GM12872 (cell line): ENCODE data around the gene TRMT44.

ENCODE experiments used
- TF ChIP-seq, protein P1 (sequence below): IDR thresholded peaks from 3 replicates; pipeline ENCODE4 v1.5.1; 2011; ENCODE audit warnings: low read depth, mild to moderate bottlenecking, low read length, moderate library complexity; ENCODE audit not compliant: insufficient read depth

TRMT44 gene

DNA sequence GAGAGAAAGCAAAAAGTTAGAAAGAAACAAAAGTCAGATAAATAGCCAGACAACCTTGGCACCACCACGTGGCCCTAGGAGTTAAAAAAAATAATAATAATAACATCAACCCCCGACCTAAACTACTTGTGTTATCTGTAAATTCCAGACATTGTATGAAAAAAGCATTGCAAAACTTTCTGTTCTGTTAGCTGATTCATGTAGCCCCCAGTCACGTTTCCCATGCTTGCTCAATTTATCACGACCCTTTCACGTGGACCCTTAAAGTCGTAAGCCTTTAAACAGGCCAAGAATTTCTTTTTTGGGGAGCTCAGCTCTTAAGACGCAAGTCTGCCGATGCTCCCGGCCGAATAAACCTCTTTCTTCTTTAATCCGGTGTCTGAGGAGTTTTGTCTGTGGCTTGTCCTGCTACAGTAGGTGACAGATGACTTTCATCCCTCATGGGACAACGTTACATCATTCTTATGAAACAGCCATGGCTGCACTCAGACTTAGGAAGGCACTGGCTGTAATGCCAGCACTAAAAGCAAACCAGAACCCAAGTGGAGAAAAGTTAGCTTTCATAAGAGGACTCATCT lies 574 bp upstream of the TRMT44 start:
- TF ChIP-seq, protein P1, sequence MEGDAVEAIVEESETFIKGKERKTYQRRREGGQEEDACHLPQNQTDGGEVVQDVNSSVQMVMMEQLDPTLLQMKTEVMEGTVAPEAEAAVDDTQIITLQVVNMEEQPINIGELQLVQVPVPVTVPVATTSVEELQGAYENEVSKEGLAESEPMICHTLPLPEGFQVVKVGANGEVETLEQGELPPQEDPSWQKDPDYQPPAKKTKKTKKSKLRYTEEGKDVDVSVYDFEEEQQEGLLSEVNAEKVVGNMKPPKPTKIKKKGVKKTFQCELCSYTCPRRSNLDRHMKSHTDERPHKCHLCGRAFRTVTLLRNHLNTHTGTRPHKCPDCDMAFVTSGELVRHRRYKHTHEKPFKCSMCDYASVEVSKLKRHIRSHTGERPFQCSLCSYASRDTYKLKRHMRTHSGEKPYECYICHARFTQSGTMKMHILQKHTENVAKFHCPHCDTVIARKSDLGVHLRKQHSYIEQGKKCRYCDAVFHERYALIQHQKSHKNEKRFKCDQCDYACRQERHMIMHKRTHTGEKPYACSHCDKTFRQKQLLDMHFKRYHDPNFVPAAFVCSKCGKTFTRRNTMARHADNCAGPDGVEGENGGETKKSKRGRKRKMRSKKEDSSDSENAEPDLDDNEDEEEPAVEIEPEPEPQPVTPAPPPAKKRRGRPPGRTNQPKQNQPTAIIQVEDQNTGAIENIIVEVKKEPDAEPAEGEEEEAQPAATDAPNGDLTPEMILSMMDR = no peak

DNA sequence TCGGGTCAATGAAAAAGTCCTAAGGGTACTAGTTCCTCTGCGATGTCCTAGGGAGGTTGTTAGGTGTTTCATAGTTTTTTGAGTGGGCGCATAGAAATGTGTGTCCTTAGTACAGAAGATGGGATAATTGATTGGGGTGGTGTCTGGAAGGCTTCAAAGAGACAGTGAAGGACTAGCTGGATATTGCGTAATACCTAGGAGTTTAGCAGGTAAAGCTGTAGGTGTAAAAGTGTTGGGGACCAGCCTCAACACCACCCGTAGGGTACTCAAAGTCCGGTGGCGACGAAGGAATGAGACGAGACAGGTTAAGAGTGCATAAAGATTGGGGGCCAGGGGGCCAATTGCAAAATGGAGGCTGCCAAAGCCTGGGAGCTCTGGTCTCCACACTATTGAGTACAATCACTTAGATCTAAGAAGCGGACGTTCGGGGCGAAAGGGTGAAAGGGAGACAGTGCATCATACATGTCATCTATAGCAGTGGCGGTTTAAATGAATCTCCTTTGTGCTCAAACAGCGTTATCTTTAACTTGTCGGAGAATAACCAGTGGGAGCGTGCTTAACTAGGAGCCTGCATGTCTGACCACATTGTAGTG lies 1.0 kb downstream of the TRMT44 start:
- TF ChIP-seq, protein P1 = no peak

DNA sequence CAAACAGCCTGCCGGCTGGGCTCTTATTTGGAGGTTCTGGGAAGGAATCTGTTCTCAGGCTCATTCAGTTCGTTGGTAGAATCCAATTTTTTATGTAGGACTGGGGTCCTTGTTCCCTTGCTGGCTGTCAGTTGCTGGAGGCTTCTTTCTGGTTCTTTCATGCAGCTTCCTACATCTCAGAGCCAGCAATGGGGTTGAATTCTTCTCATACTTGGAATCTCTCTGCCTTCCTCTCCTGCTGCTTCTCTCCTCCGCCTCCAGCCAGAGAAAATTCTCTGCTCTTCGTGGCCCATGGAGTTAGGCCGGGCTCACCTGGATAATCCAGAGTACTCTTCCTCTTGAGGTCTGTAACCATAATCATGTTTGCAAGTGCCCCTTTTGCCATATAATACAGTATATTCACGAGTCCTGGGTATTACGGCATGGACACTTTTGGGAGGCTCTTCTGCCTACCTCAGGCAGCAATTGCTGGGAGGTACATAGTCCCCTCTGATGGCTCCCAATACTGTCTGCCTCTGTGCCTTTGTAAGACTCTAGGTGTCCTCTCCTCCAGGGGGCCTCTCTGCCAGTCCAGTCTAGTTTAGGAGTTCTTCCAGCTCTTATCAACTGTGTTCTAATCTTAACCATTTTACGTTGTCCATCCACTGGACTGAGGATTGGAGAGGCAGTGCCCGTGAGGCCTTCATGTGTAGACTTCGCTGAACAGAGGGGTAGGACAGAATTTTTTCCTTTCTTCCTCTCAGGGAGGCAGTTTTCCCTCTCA lies 2.2 kb downstream of the TRMT44 start:
- TF ChIP-seq, protein P1 = no peak

DNA sequence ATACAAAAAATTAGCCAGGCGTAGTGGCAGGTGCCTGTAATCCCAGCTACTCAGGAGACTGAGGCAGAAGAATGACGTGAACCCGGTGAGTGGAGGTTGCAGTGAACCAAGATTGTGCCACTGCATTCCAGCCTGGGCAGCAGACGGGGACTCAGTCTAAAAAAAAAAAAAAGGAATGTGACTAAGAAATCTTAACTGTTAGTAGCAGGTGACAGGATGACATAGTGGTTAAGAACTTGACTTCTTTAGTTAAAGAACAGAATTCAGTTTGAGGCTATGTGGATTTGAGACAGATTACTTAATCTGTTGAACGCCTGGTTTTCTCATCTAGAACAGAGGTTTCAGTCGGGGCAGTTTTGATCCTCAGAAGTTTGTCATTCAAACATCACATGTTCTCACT lies 3.2 kb downstream of the TRMT44 start:
- TF ChIP-seq, protein P1 = no peak

DNA sequence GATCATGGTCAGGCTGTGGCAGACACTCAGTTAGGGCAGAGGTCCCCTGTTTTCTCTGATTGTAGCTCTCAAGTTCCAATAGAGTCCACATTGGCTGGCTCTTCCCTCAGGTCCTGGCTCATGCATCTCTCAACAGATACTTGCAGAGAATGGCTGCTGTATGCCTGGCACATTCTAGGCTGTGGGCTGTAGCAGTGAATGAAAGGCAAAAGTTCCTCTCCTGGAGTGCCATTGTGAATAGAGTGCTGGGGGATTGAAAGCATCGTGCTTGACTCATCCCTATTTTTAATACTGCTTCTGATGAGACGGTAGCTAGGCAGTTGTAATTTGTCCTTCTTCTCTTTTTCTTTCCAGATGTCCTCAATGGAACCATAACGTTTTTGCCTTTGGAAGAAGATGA lies 5.5 kb downstream of the TRMT44 start:
- TF ChIP-seq, protein P1 = no peak

DNA sequence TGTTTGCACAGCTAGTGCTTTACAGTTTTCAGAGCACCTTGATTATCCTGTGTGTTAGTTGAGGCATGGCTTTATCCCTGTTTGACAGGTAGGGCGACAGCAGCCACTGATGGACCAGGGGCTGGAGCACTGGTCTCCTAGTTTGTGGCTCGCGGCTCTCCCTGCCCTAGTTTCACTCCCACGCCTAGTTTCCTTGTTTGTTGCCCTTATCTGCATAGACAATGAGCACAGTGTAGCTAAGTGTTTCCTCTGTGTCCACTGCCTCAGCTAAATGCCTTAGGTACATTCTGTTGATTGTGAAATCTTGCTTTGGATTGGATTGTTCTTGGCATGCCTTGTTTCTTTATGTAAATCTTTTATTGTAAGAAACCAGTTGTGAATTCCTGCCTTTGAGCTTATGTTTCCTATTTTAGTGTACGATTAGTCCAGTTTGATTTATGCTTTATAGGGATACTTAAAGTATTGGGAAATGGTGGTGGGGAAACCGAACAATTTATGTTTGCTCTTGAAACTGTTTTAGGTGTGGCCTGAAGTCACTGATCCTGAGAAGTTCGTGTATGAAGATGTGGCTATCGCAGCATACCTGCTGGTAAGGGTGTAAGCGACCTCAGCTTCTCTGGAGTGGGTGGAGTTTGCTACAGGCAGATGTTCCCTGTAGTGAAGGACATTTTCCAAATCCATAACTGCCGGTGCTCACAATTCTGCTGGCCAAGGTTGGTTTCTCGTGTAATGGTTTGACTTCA lies 11.0 kb downstream of the TRMT44 start:
- TF ChIP-seq, protein P1 = no peak

DNA sequence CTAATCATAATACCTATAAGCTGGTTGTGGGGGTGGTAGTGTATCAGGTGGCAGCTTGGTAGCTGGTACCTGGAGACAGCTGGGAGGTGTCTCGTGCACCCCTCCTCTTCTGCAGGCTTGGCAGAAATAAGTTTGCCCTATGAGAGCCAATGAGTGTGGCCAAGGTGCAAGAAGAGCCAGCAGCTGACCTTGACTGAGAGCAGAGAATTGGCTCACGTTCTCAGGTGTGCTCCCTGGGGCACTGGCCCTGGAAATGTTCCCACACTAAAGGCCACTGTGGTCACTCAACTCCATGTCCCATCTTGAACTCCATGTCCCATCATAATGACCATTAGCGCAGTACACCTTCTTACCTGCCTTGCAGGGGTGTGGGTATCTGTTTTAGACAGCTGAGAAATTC lies 13.4 kb downstream of the TRMT44 start:
- TF ChIP-seq, protein P1 = no peak
